ENCODE measurements around the gene ARNT2. TPM values are rescaled to one million over a fixed set of nuclear protein-coding genes. Genes with fewer than 3 reads are reported as not detected.

Gene ARNT2
- total RNA-seq, 4 donors from 2014 or later: 5.1 to 8.8 (median 6.8) TPM

- Histone ChIP-seq H3K4me1 (no peaks in the 10 kb centered on the region), H3K27me3 (no peaks in the 10 kb centered on the region), H3K9me3 (no peaks in the 10 kb centered on the region), H3K4me3 (no peak overlapping the region), H3K36me3 (peaks cover 0 to 54% (median 0%) of the 10 kb centered on the region in 3 donors), H3K27ac (no peak overlapping the region)
- 89 to 91% methylated on average over 6 of the region's 6 CpGs for WGBS, 2 donors
- no peak for DNase-seq (ENCODE audit: low spot score in 2 of 2)
- TF ChIP-seq EP300 (IDR thresholded peaks at IDR 0.05): no peak
- no peak for TF ChIP-seq CTCF (IDR thresholded peaks at IDR 0.05)
- no peak for TF ChIP-seq POLR2A (IDR thresholded peaks at IDR 0.05)
Measured at GRCh38 chr15:80588801-80589200, 184.6 kb downstream of the ARNT2 start.

- H3K27me3 ChIP-seq: no peaks in the 10 kb centered on the region
- H3K9me3 ChIP-seq: no peaks in the 10 kb centered on the region
- H3K4me1 ChIP-seq: no peaks in the 10 kb centered on the region
- H3K4me3 ChIP-seq: no peak overlapping the region
- TF ChIP-seq EP300 (IDR thresholded peaks at IDR 0.05) (no peak), CTCF (IDR thresholded peaks at IDR 0.05) (no peak), POLR2A (IDR thresholded peaks at IDR 0.05) (no peak)
- peaks cover 0 to 44% (median 0%) of the 10 kb centered on the region in 3 donors for H3K36me3 ChIP-seq
- WGBS, 2 donors: 78 to 86% methylated on average over 7 of the region's 7 CpGs
- no peak overlapping the region for H3K27ac ChIP-seq
- no peak for DNase-seq (ENCODE audit: low spot score in 2 of 2)
Measured at GRCh38 chr15:80590761-80591355, 186.7 kb downstream of the ARNT2 start.

GRCh38 chr15:80591471-80591870 is 187.3 kb downstream of the ARNT2 start:
- Histone ChIP-seq H3K9me3 (no peaks in the 10 kb centered on the region), H3K36me3 (peaks cover 0 to 47% (median 0%) of the 10 kb centered on the region in 3 donors), H3K4me1 (no peaks in the 10 kb centered on the region), H3K4me3 (no peak overlapping the region), H3K27ac (no peak overlapping the region), H3K27me3 (no peaks in the 10 kb centered on the region)
- TF ChIP-seq EP300 (IDR thresholded peaks at IDR 0.05): no peak
- no peak for TF ChIP-seq CTCF (IDR thresholded peaks at IDR 0.05)
- TF ChIP-seq POLR2A (IDR thresholded peaks at IDR 0.05): no peak
- 90 to 96% methylated on average over 23 of the region's 23 CpGs for WGBS, 2 donors
- DNase-seq (ENCODE audit: low spot score in 2 of 2): no peak

- TF ChIP-seq CTCF (IDR thresholded peaks at IDR 0.05): no peak
- no peak for TF ChIP-seq POLR2A (IDR thresholded peaks at IDR 0.05)
- TF ChIP-seq EP300 (IDR thresholded peaks at IDR 0.05): no peak
- DNase-seq (ENCODE audit: low spot score in 2 of 2): no peak
- no peaks in the 10 kb centered on the region for H3K27me3 ChIP-seq
- 85 to 95% methylated on average over 10 of the region's 10 CpGs for WGBS, 2 donors
- no peak overlapping the region for H3K27ac ChIP-seq
- H3K36me3 ChIP-seq: peaks cover 0 to 50% (median 0%) of the 10 kb centered on the region in 3 donors
- H3K9me3 ChIP-seq: no peaks in the 10 kb centered on the region
- H3K4me1 ChIP-seq: no peaks in the 10 kb centered on the region
- no peak overlapping the region for H3K4me3 ChIP-seq
Measured at GRCh38 chr15:80591938-80592825, 188.0 kb downstream of the ARNT2 start.

- H3K27me3 ChIP-seq: no peaks in the 10 kb centered on the region
- H3K4me3 ChIP-seq: no peak overlapping the region
- no peak for DNase-seq (ENCODE audit: low spot score in 2 of 2)
- H3K9me3 ChIP-seq: no peaks in the 10 kb centered on the region
- 88 to 91% methylated on average over 12 to 13 of the region's 13 CpGs for WGBS, 2 donors
- TF ChIP-seq CTCF (IDR thresholded peaks at IDR 0.05): no peak
- TF ChIP-seq EP300 (IDR thresholded peaks at IDR 0.05): no peak
- no peaks in the 10 kb centered on the region for H3K4me1 ChIP-seq
- no peak overlapping the region for H3K27ac ChIP-seq
- peaks cover 0 to 50% (median 0%) of the 10 kb centered on the region in 3 donors for H3K36me3 ChIP-seq
Measured at GRCh38 chr15:80593486-80594030, 189.4 kb downstream of the ARNT2 start.
